Esophagus muscularis mucosa (tissue), 4 donors: ENCODE data around the gene MED13L. TPM values are rescaled to one million over a fixed set of nuclear protein-coding genes. Genes with fewer than 3 reads are reported as not detected.
A peak's percentile ranks its signal among the peaks of the same experiment; 100 is the strongest.

Source experiments
- DNase-seq: peaks from one replicate; pipeline ENCODE4 v3.0.0-alpha.2; 2017; ENCODE audit errors: extremely low spot score
- H3K27ac ChIP-seq, 4 donors: fragments of 200-600 bp; sonication (generic); replicated peaks in 1 of 4; 1 replicate in 3 of 4; 2 replicates in 1 of 4; pipeline ENCODE4 v1.5.1; 2016 to 2019; ENCODE audit warnings: mild to moderate bottlenecking in 1 of 4
- H3K27me3 ChIP-seq, 4 donors: fragments of 200-600 bp; sonication (generic); one replicate each; pipeline versions ENCODE4 v1.5.1 to v1.6.0; 2016 to 2019
- H3K36me3 ChIP-seq, 4 donors: fragments of 200-600 bp; sonication (generic); one replicate each; pipeline ENCODE4 v1.5.1; 2016 to 2019
- H3K4me1 ChIP-seq, 4 donors: fragments of 200-600 bp; sonication (generic); one replicate each; pipeline ENCODE4 v1.5.1; 2016 to 2019
- H3K4me3 ChIP-seq, 4 donors: fragments of 200-600 bp; sonication (generic); 1 replicate in 2 of 4; 2 replicates in 2 of 4; pipeline ENCODE4 v1.5.1; 2016 to 2019; ENCODE audit warnings: mild to moderate bottlenecking in 4 of 4, moderate library complexity in 1 of 4
- H3K9me3 ChIP-seq, 4 donors: fragments of 200-600 bp; sonication (generic); 1 replicate in 3 of 4; 2 replicates in 1 of 4; pipeline ENCODE4 v1.5.1; 2016 to 2019
- EP300 ChIP-seq: sonication (generic); formaldehyde crosslinking; IDR thresholded peaks from one replicate; pipeline ENCODE4 v1.6.1; 2017; ENCODE audit warnings: antibody characterized with exemption
- POLR2A ChIP-seq: fragments of 450-650 bp; IDR thresholded peaks from one replicate; pipeline ENCODE4 v1.6.1; 2017; ENCODE audit warnings: antibody characterized with exemption, moderate library complexity, mild to moderate bottlenecking, low read depth
- POLR2AphosphoS5 ChIP-seq, 2 donors: sonication (generic); formaldehyde crosslinking; IDR thresholded peaks; one replicate each; pipeline ENCODE4 v1.6.1; 2017; ENCODE audit warnings: antibody characterized with exemption in 2 of 2
- WGBS: methylation state at CpG from one replicate; pipeline ENCODE4 v1.1.5; 2018; 5-methylcytosine and 5-hydroxymethylcytosine counted together
- intact Hi-C: fragments of 100-400 bp; cut with DNase I; formaldehyde crosslinking; loops from one replicate; pipeline ENCODE4 v1.15.1; 2023
- total RNA-seq, 4 donors: library from RNA; depleted of rRNA; stranded (reverse); fragments of >200 nt; gene quantifications; one replicate each; pipeline versions ENCODE4 v1.1.0 to v1.2.1, GENCODE V29; 2016
- TF ChIP-seq, protein P1 (sequence below), 3 experiments: fragments of 200-600 bp in 2 of 3; fragments of 450-650 bp in 1 of 3; sonication (generic) in 2 of 3; IDR thresholded peaks; one replicate each; pipeline ENCODE4 v1.5.1; 2017 to 2019; ENCODE audit warnings: antibody characterized with exemption in 3 of 3, mild to moderate bottlenecking in 2 of 3, moderate library complexity in 1 of 3

The MED13L gene
- total RNA-seq, 4 donors from 2014 or later = 141 to 350 (median 175) TPM

DNA sequence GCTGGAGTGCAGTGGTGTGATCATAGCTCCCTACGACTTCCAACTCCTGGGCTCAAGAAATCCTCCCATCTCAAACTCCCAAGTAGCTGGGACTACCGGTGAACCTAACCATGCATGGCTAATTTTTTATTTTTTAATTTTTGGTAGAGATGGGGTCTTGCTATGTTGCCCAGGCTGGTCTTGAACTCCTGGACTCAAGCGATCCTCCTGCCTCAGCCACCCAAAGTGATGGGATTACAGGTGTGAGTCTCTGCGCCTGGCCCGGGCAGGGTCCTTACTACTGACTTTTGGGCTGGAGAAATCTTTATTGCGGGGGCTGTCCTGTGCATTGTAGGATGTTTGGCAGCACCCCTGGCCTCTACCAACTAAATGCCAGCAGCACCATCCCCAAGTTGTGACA is 44.4 kb upstream of the MED13L start:
- Histone ChIP-seq H3K36me3 (no peaks in the 10 kb centered on the region), H3K9me3 (no peaks in the 10 kb centered on the region), H3K27me3 (no peaks in the 10 kb centered on the region), H3K4me3 (no peak overlapping the region), H3K4me1 (peaks cover 30 to 50% (median 41%) of the 10 kb centered on the region in 4 donors), H3K27ac (no peak overlapping the region)
- TF ChIP-seq EP300 (no peak), POLR2AphosphoS5 (IDR thresholded peaks at IDR 0.05) (no peak), POLR2A (no peak)
- TF ChIP-seq, protein P1, sequence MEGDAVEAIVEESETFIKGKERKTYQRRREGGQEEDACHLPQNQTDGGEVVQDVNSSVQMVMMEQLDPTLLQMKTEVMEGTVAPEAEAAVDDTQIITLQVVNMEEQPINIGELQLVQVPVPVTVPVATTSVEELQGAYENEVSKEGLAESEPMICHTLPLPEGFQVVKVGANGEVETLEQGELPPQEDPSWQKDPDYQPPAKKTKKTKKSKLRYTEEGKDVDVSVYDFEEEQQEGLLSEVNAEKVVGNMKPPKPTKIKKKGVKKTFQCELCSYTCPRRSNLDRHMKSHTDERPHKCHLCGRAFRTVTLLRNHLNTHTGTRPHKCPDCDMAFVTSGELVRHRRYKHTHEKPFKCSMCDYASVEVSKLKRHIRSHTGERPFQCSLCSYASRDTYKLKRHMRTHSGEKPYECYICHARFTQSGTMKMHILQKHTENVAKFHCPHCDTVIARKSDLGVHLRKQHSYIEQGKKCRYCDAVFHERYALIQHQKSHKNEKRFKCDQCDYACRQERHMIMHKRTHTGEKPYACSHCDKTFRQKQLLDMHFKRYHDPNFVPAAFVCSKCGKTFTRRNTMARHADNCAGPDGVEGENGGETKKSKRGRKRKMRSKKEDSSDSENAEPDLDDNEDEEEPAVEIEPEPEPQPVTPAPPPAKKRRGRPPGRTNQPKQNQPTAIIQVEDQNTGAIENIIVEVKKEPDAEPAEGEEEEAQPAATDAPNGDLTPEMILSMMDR (IDR thresholded peaks at IDR 0.05) = no peak
- 90% methylated on average over 6 of the region's 6 CpGs for WGBS
- intact Hi-C loops = loop anchor here (10.0 kb wide), 1 partner anchor 63 kb away; no protein-coding TSS in a partner anchor
- DNase-seq = no peak

DNA sequence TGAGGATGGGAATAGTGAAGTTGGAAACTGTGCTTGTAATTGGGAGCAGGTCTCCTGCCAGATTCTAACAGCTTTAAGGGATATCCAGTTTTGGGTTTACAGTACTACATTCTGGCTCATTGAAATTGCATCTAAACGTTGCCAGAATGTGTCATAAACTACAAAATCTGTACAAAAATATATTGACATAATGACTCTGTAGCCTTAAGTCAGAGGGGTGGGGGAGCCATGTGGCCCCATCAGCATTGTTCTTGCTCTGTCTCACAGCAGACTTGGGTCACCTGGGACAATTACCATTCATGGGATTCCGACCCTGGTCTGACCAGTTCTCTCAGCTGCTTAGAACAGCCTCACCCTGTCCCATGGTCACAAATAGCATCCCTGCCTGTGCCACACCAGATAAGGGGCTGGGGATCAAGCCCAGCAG is 43.3 kb upstream of the MED13L start:
- DNase-seq = no peak
- Histone ChIP-seq H3K4me1 (peaks cover 30 to 50% (median 41%) of the 10 kb centered on the region in 4 donors), H3K4me3 (no peak overlapping the region), H3K27me3 (no peaks in the 10 kb centered on the region), H3K9me3 (no peaks in the 10 kb centered on the region), H3K36me3 (no peaks in the 10 kb centered on the region), H3K27ac (peak overlapping the region; percentile 83 to 86 (median 84))
- intact Hi-C loops = loop anchor here (10.0 kb wide), 1 partner anchor 64 kb away; no protein-coding TSS in a partner anchor
- WGBS = 38% methylated on average over 2 of the region's 2 CpGs
- TF ChIP-seq POLR2A (no peak), EP300 (no peak)
- TF ChIP-seq, protein P1 (IDR thresholded peaks at IDR 0.05) = no peak

DNA sequence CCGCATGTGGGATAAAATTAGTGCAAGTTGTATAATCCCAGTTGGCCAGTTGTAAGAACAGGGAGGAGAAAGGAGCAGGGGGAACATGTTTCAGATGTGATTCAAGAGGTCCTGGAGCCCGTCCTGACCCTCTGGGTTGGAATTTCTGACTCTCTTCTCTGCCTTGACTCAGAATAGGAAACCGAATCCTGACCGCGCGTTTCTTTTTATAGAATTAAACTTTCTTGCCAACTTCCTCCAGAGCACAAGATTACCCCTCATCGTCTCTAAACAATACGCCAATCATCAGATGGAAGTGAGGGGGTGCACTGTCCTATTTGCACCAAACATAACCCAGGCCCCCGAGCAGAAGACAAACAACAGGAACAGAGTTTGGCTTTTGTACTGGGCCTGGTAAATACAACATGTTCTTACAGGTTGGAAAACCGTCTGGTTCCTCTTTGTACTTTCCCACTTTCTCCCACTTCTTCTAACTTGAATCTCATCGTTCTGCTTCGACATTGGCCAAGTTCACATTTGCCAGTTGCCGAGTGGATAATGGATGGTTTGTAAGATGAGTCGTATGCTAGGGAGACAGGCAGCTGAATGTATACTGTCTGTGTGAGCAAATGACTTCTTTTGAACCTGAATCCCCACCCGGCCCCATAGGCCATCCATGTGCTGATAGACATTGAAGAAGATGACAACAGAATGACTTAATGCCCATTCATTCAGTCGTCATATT is 42.6 kb upstream of the MED13L start:
- intact Hi-C loops = loop anchor here (10.0 kb wide), 2 partner anchors 65 to 115 kb away; no protein-coding TSS in a partner anchor
- peak overlapping the region in 3 of 4 donors; percentile 31 to 39 (median 36) for H3K4me3 ChIP-seq

DNA sequence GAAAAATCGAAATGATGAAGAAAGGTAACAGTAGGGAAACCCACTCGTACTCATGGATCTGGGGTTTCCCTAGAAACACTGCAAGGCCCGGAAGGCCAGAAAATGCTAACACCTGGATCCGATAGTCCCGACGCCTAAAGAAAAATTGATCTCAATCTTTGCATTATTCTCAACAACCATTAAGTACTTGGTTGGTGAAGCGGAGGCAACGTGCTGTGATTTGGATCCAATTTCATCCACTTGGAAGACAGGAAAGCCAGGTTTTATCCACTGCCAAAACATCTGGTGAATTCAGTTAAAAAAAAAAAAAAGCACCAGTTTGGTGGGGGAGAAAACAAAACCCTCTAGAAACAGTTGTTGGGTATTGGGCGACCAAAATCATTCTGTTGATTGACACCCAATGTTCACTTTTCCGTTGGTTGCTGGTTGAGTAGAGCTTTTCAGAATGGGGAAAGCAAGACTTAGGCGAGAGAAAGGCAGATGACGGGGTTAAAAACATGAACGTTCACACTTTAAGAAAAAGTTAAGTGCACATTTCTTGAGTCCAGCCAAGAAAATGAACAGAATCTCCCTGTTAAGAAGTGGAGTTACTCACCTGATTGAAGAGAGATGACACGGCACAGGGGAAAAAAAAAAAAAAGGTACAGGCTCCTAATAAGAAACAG is 41.9 kb upstream of the MED13L start:
- H3K9me3 ChIP-seq = no peaks in the 10 kb centered on the region
- H3K27ac ChIP-seq = peak overlapping the region; percentile 83 to 86 (median 84)
- no peaks in the 10 kb centered on the region for H3K27me3 ChIP-seq
- 41% methylated on average over 14 of the region's 14 CpGs for WGBS
- TF ChIP-seq, protein P1 (IDR thresholded peaks at IDR 0.05) = no peak
- TF ChIP-seq POLR2AphosphoS5 (IDR thresholded peaks at IDR 0.05) = no peak
- no peak for TF ChIP-seq POLR2A
- TF ChIP-seq EP300 = no peak
- intact Hi-C loops = loop anchor here (10.0 kb wide), 1 partner anchor 115 kb away; no protein-coding TSS in a partner anchor
- DNase-seq = no peak
- H3K4me1 ChIP-seq = peaks cover 30 to 44% (median 38%) of the 10 kb centered on the region in 4 donors
- H3K4me3 ChIP-seq = peak overlapping the region; percentile 29 to 39 (median 34)
- no peaks in the 10 kb centered on the region for H3K36me3 ChIP-seq

More for the DNA sequence above, 42.6 kb upstream of the MED13L start:
- 7% methylated on average over 16 of the region's 16 CpGs for WGBS
- H3K36me3 ChIP-seq = no peaks in the 10 kb centered on the region
- H3K4me1 ChIP-seq = peaks cover 30 to 50% (median 41%) of the 10 kb centered on the region in 4 donors
- peak overlapping the region; percentile 83 to 86 (median 84) for H3K27ac ChIP-seq
- H3K9me3 ChIP-seq = no peaks in the 10 kb centered on the region
- peak; percentile 95 for DNase-seq
- no peaks in the 10 kb centered on the region for H3K27me3 ChIP-seq
- TF ChIP-seq POLR2A = no peak
- peak; percentile 22 for TF ChIP-seq EP300
- peak; percentile 60 to 78 for TF ChIP-seq POLR2AphosphoS5 (IDR thresholded peaks at IDR 0.05)
- TF ChIP-seq, protein P1 (IDR thresholded peaks at IDR 0.05) = no peak
